Measurements from ENCODE around the gene RPL27. TPM values are rescaled to one million over a fixed set of nuclear protein-coding genes. Genes with fewer than 3 reads are reported as not detected.
"Not testable (repeated sequence)": the region's sequence is repeated elsewhere in the genome, so short reads cannot be mapped to it uniquely, and the experiment has no call there.

The RPL27 gene
- total RNA-seq, 1 donor from 2014 or later, result 738 TPM

DNA sequence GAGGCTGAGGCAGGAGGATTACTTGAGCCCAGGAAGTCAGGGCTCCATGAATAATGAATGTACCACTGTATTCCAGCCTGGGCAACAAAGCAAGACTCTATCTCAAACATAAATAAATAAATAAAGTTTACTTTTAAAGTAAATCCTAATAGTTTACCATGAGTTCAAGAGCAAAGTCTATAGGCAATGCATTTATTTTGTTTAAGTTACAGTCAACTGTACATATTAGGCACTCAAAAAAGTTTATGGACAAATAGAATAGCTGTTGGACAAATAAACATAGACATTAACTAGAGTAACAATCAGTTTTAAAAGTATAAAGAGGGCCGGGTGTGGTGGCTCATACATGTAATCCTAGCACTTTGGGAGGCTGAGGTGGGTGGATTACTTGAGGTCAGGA is 30.3 kb upstream of the RPL27 start:
- H3K27ac Mint-ChIP-seq (ENCODE audit: unreplicated experiment), result no peak overlapping the region
- H3K27me3 Mint-ChIP-seq (ENCODE audit: low read depth), result no peaks in the 10 kb centered on the region
- no peak for DNase-seq (ENCODE audit: low spot score)
- H3K36me3 Mint-ChIP-seq (ENCODE audit: low read depth), result no peaks in the 10 kb centered on the region
- TF ChIP-seq, protein P1, sequence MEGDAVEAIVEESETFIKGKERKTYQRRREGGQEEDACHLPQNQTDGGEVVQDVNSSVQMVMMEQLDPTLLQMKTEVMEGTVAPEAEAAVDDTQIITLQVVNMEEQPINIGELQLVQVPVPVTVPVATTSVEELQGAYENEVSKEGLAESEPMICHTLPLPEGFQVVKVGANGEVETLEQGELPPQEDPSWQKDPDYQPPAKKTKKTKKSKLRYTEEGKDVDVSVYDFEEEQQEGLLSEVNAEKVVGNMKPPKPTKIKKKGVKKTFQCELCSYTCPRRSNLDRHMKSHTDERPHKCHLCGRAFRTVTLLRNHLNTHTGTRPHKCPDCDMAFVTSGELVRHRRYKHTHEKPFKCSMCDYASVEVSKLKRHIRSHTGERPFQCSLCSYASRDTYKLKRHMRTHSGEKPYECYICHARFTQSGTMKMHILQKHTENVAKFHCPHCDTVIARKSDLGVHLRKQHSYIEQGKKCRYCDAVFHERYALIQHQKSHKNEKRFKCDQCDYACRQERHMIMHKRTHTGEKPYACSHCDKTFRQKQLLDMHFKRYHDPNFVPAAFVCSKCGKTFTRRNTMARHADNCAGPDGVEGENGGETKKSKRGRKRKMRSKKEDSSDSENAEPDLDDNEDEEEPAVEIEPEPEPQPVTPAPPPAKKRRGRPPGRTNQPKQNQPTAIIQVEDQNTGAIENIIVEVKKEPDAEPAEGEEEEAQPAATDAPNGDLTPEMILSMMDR (IDR thresholded peaks at IDR 0.05), result no peak
- H3K4me3 Mint-ChIP-seq (ENCODE audit: unreplicated experiment), result no peak overlapping the region
- H3K4me1 Mint-ChIP-seq (ENCODE audit: low read depth), result peaks cover 16% of the 10 kb centered on the region
- no peaks in the 10 kb centered on the region for H3K9me3 Mint-ChIP-seq (ENCODE audit: low read depth)

DNA sequence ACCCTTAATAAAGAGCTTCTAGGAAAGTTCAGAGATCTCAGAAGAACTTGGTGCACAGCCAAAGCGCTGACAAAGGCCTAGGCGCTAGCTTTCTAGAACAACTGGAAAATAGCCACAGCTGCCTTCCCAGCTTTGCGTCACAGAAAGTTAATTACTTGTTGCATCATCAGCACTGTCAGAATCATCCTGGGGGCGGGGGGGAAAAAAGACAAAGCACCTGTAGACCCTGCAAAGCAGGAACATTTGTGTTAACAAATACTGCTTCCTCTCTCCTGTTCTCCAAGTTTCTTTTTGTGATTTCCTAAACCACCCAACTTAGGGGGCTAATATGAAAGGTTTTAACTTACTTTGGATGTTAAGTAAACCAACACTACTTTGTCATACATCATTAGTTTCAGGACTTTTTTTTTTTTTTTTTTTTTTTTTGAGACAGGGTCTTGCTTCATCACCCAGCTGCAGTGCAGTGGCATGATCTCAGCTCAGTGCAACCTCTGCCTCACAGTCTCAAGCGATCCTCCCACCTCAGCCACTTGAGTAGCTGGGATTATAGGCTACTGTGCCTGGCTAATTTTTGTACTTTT is 29.1 kb upstream of the RPL27 start:
- Mint-ChIP-seq H3K36me3 (ENCODE audit: low read depth) (no peaks in the 10 kb centered on the region), H3K4me1 (ENCODE audit: low read depth) (peaks cover 7% of the 10 kb centered on the region), H3K4me3 (ENCODE audit: unreplicated experiment) (no peak overlapping the region), H3K9me3 (ENCODE audit: low read depth) (no peaks in the 10 kb centered on the region), H3K27ac (ENCODE audit: unreplicated experiment) (no peak overlapping the region), H3K27me3 (ENCODE audit: low read depth) (no peaks in the 10 kb centered on the region)
- TF ChIP-seq, protein P1 (IDR thresholded peaks at IDR 0.05), result no peak
- DNase-seq (ENCODE audit: low spot score), result no peak

DNA sequence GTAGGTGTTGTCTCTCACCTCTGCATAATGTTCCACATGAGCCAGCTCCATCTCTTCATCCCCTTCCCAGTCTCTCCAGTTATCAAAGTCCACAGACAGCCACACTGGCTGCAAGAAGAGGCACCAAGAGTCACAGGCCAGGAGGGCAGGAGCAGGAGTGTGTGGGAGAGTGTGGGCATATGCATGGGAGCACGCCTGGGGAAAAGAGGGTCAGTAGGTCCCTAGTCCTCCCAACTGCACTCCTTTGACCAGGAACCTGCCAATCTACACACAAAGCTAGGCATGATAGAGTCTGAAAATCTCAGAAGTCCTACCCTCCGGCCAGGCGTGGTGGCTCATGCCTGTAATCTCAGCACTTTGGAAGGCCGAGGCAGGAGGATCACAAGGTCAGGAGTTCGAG is 26.6 kb upstream of the RPL27 start:
- TF ChIP-seq, protein P1 (IDR thresholded peaks at IDR 0.05), result no peak
- Mint-ChIP-seq H3K27me3 (ENCODE audit: low read depth) (no peaks in the 10 kb centered on the region), H3K4me1 (ENCODE audit: low read depth) (peaks cover 1% of the 10 kb centered on the region), H3K4me3 (ENCODE audit: unreplicated experiment) (no peak overlapping the region), H3K27ac (ENCODE audit: unreplicated experiment) (no peak overlapping the region), H3K36me3 (ENCODE audit: low read depth) (no peaks in the 10 kb centered on the region), H3K9me3 (ENCODE audit: low read depth) (no peaks in the 10 kb centered on the region)
- no peak for DNase-seq (ENCODE audit: low spot score)

DNA sequence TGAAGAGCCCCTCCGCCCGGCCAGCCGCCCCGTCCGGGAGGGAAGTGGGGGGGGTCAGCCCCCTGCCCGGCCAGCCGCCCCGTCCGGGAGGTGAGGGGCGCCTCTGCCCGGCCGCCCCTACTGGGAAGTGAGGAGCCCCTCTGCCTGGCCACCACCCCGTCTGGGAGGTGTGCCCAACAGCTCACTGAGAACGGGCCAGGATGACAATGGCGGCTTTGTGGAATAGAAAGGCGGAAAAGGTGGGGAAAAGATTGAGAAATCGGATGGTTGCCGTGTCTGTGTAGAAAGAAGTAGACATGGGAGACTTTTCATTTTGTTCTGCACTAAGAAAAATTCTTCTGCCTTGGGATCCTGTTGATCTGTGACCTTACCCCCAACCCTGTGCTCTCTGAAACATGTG is 24.9 kb upstream of the RPL27 start:
- not testable (repeated sequence) for H3K4me3 Mint-ChIP-seq (ENCODE audit: unreplicated experiment); H3K4me1 Mint-ChIP-seq (ENCODE audit: low read depth); H3K36me3 Mint-ChIP-seq (ENCODE audit: low read depth); H3K9me3 Mint-ChIP-seq (ENCODE audit: low read depth); H3K27ac Mint-ChIP-seq (ENCODE audit: unreplicated experiment); DNase-seq (ENCODE audit: low spot score); H3K27me3 Mint-ChIP-seq (ENCODE audit: low read depth)

DNA sequence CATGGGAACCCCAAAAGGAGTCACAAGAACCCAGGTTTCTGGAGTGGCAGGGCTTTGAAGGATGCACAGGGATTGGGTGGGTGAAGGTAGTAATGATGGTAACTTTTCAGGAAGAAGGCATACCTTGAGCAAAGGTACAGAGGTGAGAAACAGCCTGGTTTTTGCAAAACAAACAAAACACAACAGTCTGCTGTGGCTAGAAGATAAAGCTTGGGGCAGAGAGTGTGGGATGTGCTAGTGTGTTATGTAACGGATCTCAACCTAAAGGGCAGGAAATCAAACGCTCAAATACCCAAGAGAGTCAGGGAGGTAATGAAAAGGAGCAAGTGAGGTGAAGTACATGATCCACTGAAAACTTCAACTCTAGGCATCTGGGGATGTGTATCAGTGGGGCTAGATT is 23.0 kb upstream of the RPL27 start:
- Mint-ChIP-seq H3K9me3 (ENCODE audit: low read depth) (no peaks in the 10 kb centered on the region), H3K27ac (ENCODE audit: unreplicated experiment) (no peak overlapping the region), H3K4me3 (ENCODE audit: unreplicated experiment) (no peak overlapping the region), H3K4me1 (ENCODE audit: low read depth) (peaks cover 17% of the 10 kb centered on the region), H3K27me3 (ENCODE audit: low read depth) (no peaks in the 10 kb centered on the region), H3K36me3 (ENCODE audit: low read depth) (no peaks in the 10 kb centered on the region)
- DNase-seq (ENCODE audit: low spot score), result no peak
- TF ChIP-seq, protein P1 (IDR thresholded peaks at IDR 0.05), result no peak

DNA sequence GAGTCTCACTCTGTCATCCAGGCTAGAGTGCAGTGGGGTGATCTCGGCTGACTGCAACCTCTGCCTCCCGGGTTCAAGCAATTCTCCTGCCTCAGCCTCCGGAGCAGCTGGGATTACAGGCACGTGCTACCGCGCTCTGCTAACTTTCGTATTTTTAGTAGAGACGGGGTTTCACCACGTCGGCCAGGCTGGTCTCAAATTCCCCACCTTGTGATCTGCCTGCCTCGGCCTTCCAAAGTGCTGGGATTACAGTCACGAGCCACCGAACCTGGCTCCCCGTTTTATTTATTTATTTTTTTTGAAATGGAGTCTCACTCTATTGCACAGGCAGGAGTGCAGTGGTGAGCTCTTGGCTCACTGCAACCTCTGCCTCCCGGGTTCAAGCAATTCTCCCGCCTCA is 22.5 kb upstream of the RPL27 start:
- H3K9me3 Mint-ChIP-seq (ENCODE audit: low read depth); DNase-seq (ENCODE audit: low spot score); H3K4me3 Mint-ChIP-seq (ENCODE audit: unreplicated experiment); H3K27ac Mint-ChIP-seq (ENCODE audit: unreplicated experiment); H3K27me3 Mint-ChIP-seq (ENCODE audit: low read depth); H3K36me3 Mint-ChIP-seq (ENCODE audit: low read depth): not testable (repeated sequence)
- H3K4me1 Mint-ChIP-seq (ENCODE audit: low read depth), result peaks cover 19% of the 10 kb centered on the region

Data from chondrocyte (in vitro differentiated cells).